Keratinocyte (primary cell): ENCODE measurements around the gene VPS8. TPM values are rescaled to one million over a fixed set of nuclear protein-coding genes. Genes with fewer than 3 reads are reported as not detected.

Experiments used
- DNase-seq: peaks from one replicate; pipeline ENCODE4 v3.0.0-alpha.2; 2011; ENCODE audit warnings: low read depth, missing footprints, low spot score
- FAIRE-seq: peaks from 2 replicates; lab custom pipeline; 2011; peaks lifted over from hg19 to GRCh38; lab: Jason Lieb, UNC
- H2AFZ ChIP-seq: 2 replicates; pipeline ENCODE4 v1.6.0; 2012; ENCODE audit warnings: low read length, control low read depth, inconsistent platforms; ENCODE audit not compliant: control insufficient read depth
- H3K27ac ChIP-seq: 2 replicates; pipeline ENCODE4 v1.5.1; 2011; ENCODE audit warnings: low read length; ENCODE audit not compliant: control insufficient read depth, insufficient read depth
- H3K27me3 ChIP-seq: 3 replicates; pipeline ENCODE4 v1.6.0; 2011; ENCODE audit warnings: low read length; ENCODE audit not compliant: control insufficient read depth, insufficient read depth; ENCODE audit errors: extremely low read depth
- H3K36me3 ChIP-seq, 2 experiments: 2 replicates in 1 of 2; 3 replicates in 1 of 2; pipeline ENCODE4 v1.5.1; 2011; ENCODE audit warnings: low read length in 2 of 2, mild to moderate bottlenecking in 1 of 2; ENCODE audit not compliant: control insufficient read depth in 2 of 2, insufficient read depth in 2 of 2; ENCODE audit errors: extremely low read depth in 1 of 2
- H3K4me1 ChIP-seq: 3 replicates; pipeline ENCODE4 v1.5.1; 2011; ENCODE audit warnings: low read length; ENCODE audit not compliant: control insufficient read depth, insufficient read depth; ENCODE audit errors: extremely low read depth
- H3K4me2 ChIP-seq: 3 replicates; pipeline ENCODE4 v1.6.0; 2011; ENCODE audit warnings: low read depth, low read length; ENCODE audit not compliant: control insufficient read depth, insufficient read depth; ENCODE audit errors: extremely low read depth
- H3K4me3 ChIP-seq, 3 experiments: fragments of 200-600 bp in 1 of 3; sonication (generic) in 1 of 3; 2 replicates in 2 of 3; 3 replicates in 1 of 3; pipeline ENCODE4 v1.5.1; 2011 to 2016; ENCODE audit warnings: low read length in 3 of 3, mild to moderate bottlenecking in 3 of 3, control low read depth in 2 of 3, inconsistent platforms in 1 of 3, low read depth in 1 of 3, mixed read lengths in 1 of 3, mixed run types in 1 of 3, moderate library complexity in 1 of 3; ENCODE audit not compliant: control insufficient read depth in 2 of 3, insufficient read depth in 2 of 3; ENCODE audit errors: extremely low read depth in 1 of 3
- H3K79me2 ChIP-seq: 2 replicates; pipeline ENCODE4 v1.6.0; 2012; ENCODE audit warnings: low read length; ENCODE audit not compliant: control insufficient read depth, insufficient read depth
- H3K9ac ChIP-seq: 3 replicates; pipeline ENCODE4 v1.6.0; 2011; ENCODE audit warnings: low read length; ENCODE audit not compliant: control insufficient read depth, insufficient read depth; ENCODE audit errors: extremely low read depth
- H3K9me1 ChIP-seq: 3 replicates; pipeline ENCODE4 v1.6.0; 2011; ENCODE audit warnings: low read length; ENCODE audit not compliant: control insufficient read depth, insufficient read depth; ENCODE audit errors: extremely low read depth
- H3K9me3 ChIP-seq: 2 replicates; pipeline ENCODE4 v1.5.1; 2012; ENCODE audit warnings: low read depth, low read length; ENCODE audit not compliant: control insufficient read depth
- H4K20me1 ChIP-seq: 3 replicates; pipeline ENCODE4 v1.6.0; 2011; ENCODE audit warnings: low read length; ENCODE audit not compliant: control insufficient read depth, insufficient read depth; ENCODE audit errors: extremely low read depth
- EZH2 ChIP-seq: IDR thresholded peaks from one replicate; pipeline ENCODE4 v1.6.1; 2012; ENCODE audit warnings: inconsistent platforms, mild to moderate bottlenecking, low read length, moderate library complexity
- dilution Hi-C: fragments of 300-500 bp; cut with MboI; formaldehyde crosslinking; loops from one replicate; pipeline ENCODE4 v1.7.0; 2020; ENCODE audit warnings: low sequenced_read_pairs; ENCODE audit not compliant: extremely low pct_ligation_motif_present
- polyA plus RNA-seq, 5 experiments: library from polyadenylated mRNA; depleted of rRNA in 3 of 5; stranded (reverse) in 3 of 5; stranded (forward) in 1 of 5; unstranded in 1 of 5; fragments of >200 nt; gene quantifications; 1 replicate in 1 of 5; 2 replicates in 3 of 5; 3 replicates in 1 of 5; pipeline versions ENCODE4 v1.2.1 to v1.2.3, GENCODE V29; 2011 to 2012; ENCODE audit warnings: missing spikeins in 2 of 5, low read depth in 1 of 5, low replicate concordance in 1 of 5
- TF ChIP-seq, protein P1 (sequence below), 3 experiments: IDR thresholded peaks in 1 of 3; conservative IDR thresholded peaks in 1 of 3; optimal IDR thresholded peaks in 1 of 3; 2 replicates in 2 of 3; 3 replicates in 1 of 3; pipeline versions ENCODE3 to v1.5.1; 2011; ENCODE audit warnings: low read length in 3 of 3, mild to moderate bottlenecking in 3 of 3, moderate library complexity in 2 of 3, control low read depth in 1 of 3, inconsistent platforms in 1 of 3; ENCODE audit not compliant: insufficient read depth in 2 of 3; ENCODE audit errors: extremely low read depth in 1 of 3

VPS8 gene
- polyA plus RNA-seq, 1 donor (not counting 4 experiments of a cell fraction or from before 2014, with no cell fraction given): 28.4 TPM

DNA sequence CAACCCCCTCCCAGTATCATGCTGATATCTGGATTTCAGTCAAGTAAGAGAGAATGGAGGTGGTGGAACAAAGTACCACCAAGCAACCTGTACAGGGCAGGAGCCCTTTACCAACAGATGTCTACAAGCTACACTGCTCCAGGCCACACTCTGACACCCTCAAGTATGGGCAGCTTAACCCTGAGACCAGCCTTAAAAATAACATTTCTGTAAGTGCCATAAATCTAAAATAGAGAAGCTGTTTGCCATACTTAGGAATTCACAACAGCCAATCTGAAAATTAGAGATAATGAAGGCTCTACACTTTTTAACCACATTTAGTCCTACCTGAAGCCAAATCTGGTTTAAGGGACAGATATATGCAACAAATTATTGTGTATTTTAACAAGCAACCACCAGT, 281.1 kb downstream of the VPS8 start:
- no peak overlapping the region for H3K4me2 ChIP-seq
- no peaks in the 10 kb centered on the region for H3K9me1 ChIP-seq
- dilution Hi-C loops: no loop called here
- peaks cover 6% of the 10 kb centered on the region for H3K27me3 ChIP-seq
- H3K27ac ChIP-seq: no peak overlapping the region
- H3K79me2 ChIP-seq: no peaks in the 10 kb centered on the region
- H4K20me1 ChIP-seq: no peaks in the 10 kb centered on the region
- no peak for DNase-seq
- TF ChIP-seq EZH2: no peak
- TF ChIP-seq, protein P1, sequence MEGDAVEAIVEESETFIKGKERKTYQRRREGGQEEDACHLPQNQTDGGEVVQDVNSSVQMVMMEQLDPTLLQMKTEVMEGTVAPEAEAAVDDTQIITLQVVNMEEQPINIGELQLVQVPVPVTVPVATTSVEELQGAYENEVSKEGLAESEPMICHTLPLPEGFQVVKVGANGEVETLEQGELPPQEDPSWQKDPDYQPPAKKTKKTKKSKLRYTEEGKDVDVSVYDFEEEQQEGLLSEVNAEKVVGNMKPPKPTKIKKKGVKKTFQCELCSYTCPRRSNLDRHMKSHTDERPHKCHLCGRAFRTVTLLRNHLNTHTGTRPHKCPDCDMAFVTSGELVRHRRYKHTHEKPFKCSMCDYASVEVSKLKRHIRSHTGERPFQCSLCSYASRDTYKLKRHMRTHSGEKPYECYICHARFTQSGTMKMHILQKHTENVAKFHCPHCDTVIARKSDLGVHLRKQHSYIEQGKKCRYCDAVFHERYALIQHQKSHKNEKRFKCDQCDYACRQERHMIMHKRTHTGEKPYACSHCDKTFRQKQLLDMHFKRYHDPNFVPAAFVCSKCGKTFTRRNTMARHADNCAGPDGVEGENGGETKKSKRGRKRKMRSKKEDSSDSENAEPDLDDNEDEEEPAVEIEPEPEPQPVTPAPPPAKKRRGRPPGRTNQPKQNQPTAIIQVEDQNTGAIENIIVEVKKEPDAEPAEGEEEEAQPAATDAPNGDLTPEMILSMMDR (optimal IDR thresholded peaks at IDR 0.05 in 1 of 3, IDR thresholded peaks at IDR 0.05 in 1 of 3, conservative IDR thresholded peaks at IDR 0.05 in 1 of 3; ENCODE audit: extremely low read depth in 1 of 3, insufficient read depth in 2 of 3, low read length in 3 of 3): no peak
- no peaks in the 10 kb centered on the region for H3K4me1 ChIP-seq
- no peak overlapping the region for H3K9ac ChIP-seq
- H2AFZ ChIP-seq: no peak overlapping the region
- no peak overlapping the region for H3K4me3 ChIP-seq
- no peak for FAIRE-seq
- H3K36me3 ChIP-seq: no peaks in the 10 kb centered on the region
- H3K9me3 ChIP-seq: no peaks in the 10 kb centered on the region

DNA sequence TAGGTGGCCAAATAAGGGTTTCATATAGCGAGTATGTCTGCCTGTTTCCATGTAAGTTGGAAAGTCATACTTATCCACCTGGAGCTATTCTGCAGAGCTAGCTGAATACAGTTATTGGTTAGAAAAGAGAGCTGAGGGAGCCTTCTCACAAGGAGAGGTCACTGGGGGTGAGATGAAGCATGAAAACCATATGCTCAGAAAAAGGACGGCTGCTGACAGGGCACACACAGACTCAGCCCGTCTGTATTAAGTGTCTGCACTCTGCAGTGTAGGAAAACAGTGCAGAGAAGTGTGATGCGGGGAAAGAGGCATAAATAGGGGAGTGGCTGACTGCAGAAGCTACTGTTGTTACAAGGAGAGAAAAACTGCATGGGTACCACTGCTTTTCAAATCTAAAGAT, 282.7 kb downstream of the VPS8 start:
- no peaks in the 10 kb centered on the region for H3K4me1 ChIP-seq
- H3K27ac ChIP-seq: no peak overlapping the region
- DNase-seq: no peak
- no peak overlapping the region for H3K4me3 ChIP-seq
- TF ChIP-seq EZH2: no peak
- TF ChIP-seq, protein P1 (optimal IDR thresholded peaks at IDR 0.05 in 1 of 3, IDR thresholded peaks at IDR 0.05 in 1 of 3, conservative IDR thresholded peaks at IDR 0.05 in 1 of 3; ENCODE audit: extremely low read depth in 1 of 3, insufficient read depth in 2 of 3, low read length in 3 of 3): no peak
- H4K20me1 ChIP-seq: no peaks in the 10 kb centered on the region
- no peaks in the 10 kb centered on the region for H3K79me2 ChIP-seq
- no peaks in the 10 kb centered on the region for H3K9me3 ChIP-seq
- H2AFZ ChIP-seq: no peak overlapping the region
- no peak overlapping the region for H3K9ac ChIP-seq
- no peaks in the 10 kb centered on the region for H3K9me1 ChIP-seq
- dilution Hi-C loops: no loop called here
- H3K4me2 ChIP-seq: no peak overlapping the region
- no peaks in the 10 kb centered on the region for H3K36me3 ChIP-seq
- peaks cover 11% of the 10 kb centered on the region for H3K27me3 ChIP-seq
- FAIRE-seq: no peak

Other genes with a start within 250 kb of the VPS8 start
- gene MAGEF1, start 100.1 kb upstream of the VPS8 start, polyA plus RNA-seq: 8.4 to 11.8 TPM (median 11.4 TPM) in 3 replicates